Measurements from ENCODE around the gene ARHGEF6. TPM values are rescaled to one million over a fixed set of nuclear protein-coding genes. Genes with fewer than 3 reads are reported as not detected.

ARHGEF6 gene
- total RNA-seq, 2 donors from 2014 or later: 4.1 to 12.7 TPM

GRCh38 chrX:136718091-136718490 lies 62.6 kb downstream of the ARHGEF6 start:
- Histone ChIP-seq H3K4me3 (no peak overlapping the region), H3K4me1 (replicated peaks) (no peaks in the 10 kb centered on the region), H3K36me3 (no peaks in the 10 kb centered on the region), H3K27ac (no peak overlapping the region), H3K9me3 (no peaks in the 10 kb centered on the region), H3K27me3 (replicated peaks; ENCODE audit: insufficient read depth) (no peaks in the 10 kb centered on the region)
- DNase-seq (ENCODE audit: low spot score): no peak
- TF ChIP-seq CTCF (IDR thresholded peaks at IDR 0.05) (no peak), POLR2AphosphoS5 (IDR thresholded peaks at IDR 0.05) (no peak), POLR2A (IDR thresholded peaks at IDR 0.05) (no peak)
- WGBS: 83% methylated on average over 2 of the region's 2 CpGs
- intact Hi-C loops (cut with DNase I): no loop called here

- intact Hi-C loops (cut with DNase I): loop anchor here (5.0 kb wide), 1 partner anchor 212 kb away; no protein-coding TSS in a partner anchor
- DNase-seq (ENCODE audit: low spot score): no peak
- WGBS: 79% methylated on average over 6 of the region's 6 CpGs
- Histone ChIP-seq H3K9me3 (no peaks in the 10 kb centered on the region), H3K4me3 (no peak overlapping the region), H3K27me3 (replicated peaks; ENCODE audit: insufficient read depth) (no peaks in the 10 kb centered on the region), H3K36me3 (no peaks in the 10 kb centered on the region), H3K4me1 (replicated peaks) (no peaks in the 10 kb centered on the region), H3K27ac (no peak overlapping the region)
- no peak for TF ChIP-seq POLR2A (IDR thresholded peaks at IDR 0.05)
- no peak for TF ChIP-seq CTCF (IDR thresholded peaks at IDR 0.05)
- no peak for TF ChIP-seq POLR2AphosphoS5 (IDR thresholded peaks at IDR 0.05)
Measured at GRCh38 chrX:136714626-136715599, 65.8 kb downstream of the ARHGEF6 start.

GRCh38 chrX:136712650-136713310 lies 68.0 kb downstream of the ARHGEF6 start:
- Histone ChIP-seq H3K36me3 (no peaks in the 10 kb centered on the region), H3K9me3 (no peaks in the 10 kb centered on the region), H3K4me3 (no peak overlapping the region), H3K27ac (no peak overlapping the region), H3K27me3 (replicated peaks; ENCODE audit: insufficient read depth) (no peaks in the 10 kb centered on the region), H3K4me1 (replicated peaks) (no peaks in the 10 kb centered on the region)
- no peak for DNase-seq (ENCODE audit: low spot score)
- intact Hi-C loops (cut with DNase I): loop anchor here (5.0 kb wide), 1 partner anchor 215 kb away; no protein-coding TSS in a partner anchor
- TF ChIP-seq POLR2AphosphoS5 (IDR thresholded peaks at IDR 0.05) (no peak), POLR2A (IDR thresholded peaks at IDR 0.05) (no peak), CTCF (IDR thresholded peaks at IDR 0.05) (no peak)

- DNase-seq (ENCODE audit: low spot score): peak; percentile 14
- TF ChIP-seq CTCF (IDR thresholded peaks at IDR 0.05): peak in 3 of 4 experiments; percentile 18 to 46 (median 20)
- peak; percentile 23 for TF ChIP-seq POLR2AphosphoS5 (IDR thresholded peaks at IDR 0.05)
- TF ChIP-seq POLR2A (IDR thresholded peaks at IDR 0.05): no peak
- no peaks in the 10 kb centered on the region for H3K9me3 ChIP-seq
- 35% methylated on average over 1 of the region's 1 CpG for WGBS
- no peaks in the 10 kb centered on the region for H3K4me1 ChIP-seq (replicated peaks)
- H3K27me3 ChIP-seq (replicated peaks; ENCODE audit: insufficient read depth): no peaks in the 10 kb centered on the region
- intact Hi-C loops (cut with DNase I): loop anchor here (5.0 kb wide), 1 partner anchor 216 kb away; no protein-coding TSS in a partner anchor
- no peak overlapping the region for H3K27ac ChIP-seq
- H3K36me3 ChIP-seq: no peaks in the 10 kb centered on the region
- H3K4me3 ChIP-seq: no peak overlapping the region
Measured at GRCh38 chrX:136711147-136711546, 69.6 kb downstream of the ARHGEF6 start.

All from prostate gland (tissue), 2 donors.